ENCODE results near the gene CA9.

CA9 gene

GRCh38 chr9:35706951-35707350 lies 33.2 kb downstream of the CA9 start:
- Histone ChIP-seq H3K4me1 (ENCODE audit: insufficient read depth, low read length, poor library complexity, severe bottlenecking) (no peaks in the 10 kb centered on the region), H3K79me2 (ENCODE audit: insufficient read depth, low read length) (no peaks in the 10 kb centered on the region), H3K9ac (ENCODE audit: low read depth, low read length, poor library complexity, severe bottlenecking) (no peak overlapping the region), H3K9me3 (ENCODE audit: insufficient read depth, low read depth, low read length) (no peaks in the 10 kb centered on the region), H2AFZ (ENCODE audit: low read length) (no peak overlapping the region), H4K20me1 (ENCODE audit: insufficient read depth, low read length, poor library complexity, severe bottlenecking) (peaks cover 5% of the 10 kb centered on the region), H3K36me3 (ENCODE audit: insufficient read depth, low read length) (peaks cover 93% of the 10 kb centered on the region), H3K9me2 (replicated peaks; ENCODE audit: low read depth, low read length) (no peaks in the 10 kb centered on the region), H3F3A (ENCODE audit: low read depth) (no peaks in the 10 kb centered on the region), H3K4me2 (ENCODE audit: low read depth, low read length, poor library complexity, severe bottlenecking) (no peak overlapping the region), H3K27me3 (ENCODE audit: insufficient read depth, low read length, poor library complexity, severe bottlenecking) (no peaks in the 10 kb centered on the region), H3K4me3 (ENCODE audit: low read length, poor library complexity, severe bottlenecking) (no peak overlapping the region)
- TF ChIP-seq, protein P1, sequence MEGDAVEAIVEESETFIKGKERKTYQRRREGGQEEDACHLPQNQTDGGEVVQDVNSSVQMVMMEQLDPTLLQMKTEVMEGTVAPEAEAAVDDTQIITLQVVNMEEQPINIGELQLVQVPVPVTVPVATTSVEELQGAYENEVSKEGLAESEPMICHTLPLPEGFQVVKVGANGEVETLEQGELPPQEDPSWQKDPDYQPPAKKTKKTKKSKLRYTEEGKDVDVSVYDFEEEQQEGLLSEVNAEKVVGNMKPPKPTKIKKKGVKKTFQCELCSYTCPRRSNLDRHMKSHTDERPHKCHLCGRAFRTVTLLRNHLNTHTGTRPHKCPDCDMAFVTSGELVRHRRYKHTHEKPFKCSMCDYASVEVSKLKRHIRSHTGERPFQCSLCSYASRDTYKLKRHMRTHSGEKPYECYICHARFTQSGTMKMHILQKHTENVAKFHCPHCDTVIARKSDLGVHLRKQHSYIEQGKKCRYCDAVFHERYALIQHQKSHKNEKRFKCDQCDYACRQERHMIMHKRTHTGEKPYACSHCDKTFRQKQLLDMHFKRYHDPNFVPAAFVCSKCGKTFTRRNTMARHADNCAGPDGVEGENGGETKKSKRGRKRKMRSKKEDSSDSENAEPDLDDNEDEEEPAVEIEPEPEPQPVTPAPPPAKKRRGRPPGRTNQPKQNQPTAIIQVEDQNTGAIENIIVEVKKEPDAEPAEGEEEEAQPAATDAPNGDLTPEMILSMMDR (conservative IDR thresholded peaks at IDR 0.05; ENCODE audit: low read length), result no peak
- TF ChIP-seq EZH2phosphoT487 (IDR thresholded peaks at IDR 0.05; ENCODE audit: borderline replicate concordance), result no peak

GRCh38 chr9:35708146-35708545 lies 34.4 kb downstream of the CA9 start:
- Histone ChIP-seq H3K9me2 (replicated peaks; ENCODE audit: low read depth, low read length) (no peaks in the 10 kb centered on the region), H3K4me1 (ENCODE audit: insufficient read depth, low read length, poor library complexity, severe bottlenecking) (no peaks in the 10 kb centered on the region), H2AFZ (ENCODE audit: low read length) (no peak overlapping the region), H3K4me3 (ENCODE audit: low read length, poor library complexity, severe bottlenecking) (no peak overlapping the region), H3K79me2 (ENCODE audit: insufficient read depth, low read length) (no peaks in the 10 kb centered on the region), H3K36me3 (ENCODE audit: insufficient read depth, low read length) (peaks cover 92% of the 10 kb centered on the region), H3K4me2 (ENCODE audit: low read depth, low read length, poor library complexity, severe bottlenecking) (no peak overlapping the region), H4K20me1 (ENCODE audit: insufficient read depth, low read length, poor library complexity, severe bottlenecking) (peaks cover 5% of the 10 kb centered on the region), H3K9me3 (ENCODE audit: insufficient read depth, low read depth, low read length) (no peaks in the 10 kb centered on the region), H3K9ac (ENCODE audit: low read depth, low read length, poor library complexity, severe bottlenecking) (no peak overlapping the region), H3F3A (ENCODE audit: low read depth) (no peaks in the 10 kb centered on the region), H3K27me3 (ENCODE audit: insufficient read depth, low read length, poor library complexity, severe bottlenecking) (no peaks in the 10 kb centered on the region)
- TF ChIP-seq EZH2phosphoT487 (IDR thresholded peaks at IDR 0.05; ENCODE audit: borderline replicate concordance), result no peak
- TF ChIP-seq, protein P1 (conservative IDR thresholded peaks at IDR 0.05; ENCODE audit: low read length), result no peak

DNA sequence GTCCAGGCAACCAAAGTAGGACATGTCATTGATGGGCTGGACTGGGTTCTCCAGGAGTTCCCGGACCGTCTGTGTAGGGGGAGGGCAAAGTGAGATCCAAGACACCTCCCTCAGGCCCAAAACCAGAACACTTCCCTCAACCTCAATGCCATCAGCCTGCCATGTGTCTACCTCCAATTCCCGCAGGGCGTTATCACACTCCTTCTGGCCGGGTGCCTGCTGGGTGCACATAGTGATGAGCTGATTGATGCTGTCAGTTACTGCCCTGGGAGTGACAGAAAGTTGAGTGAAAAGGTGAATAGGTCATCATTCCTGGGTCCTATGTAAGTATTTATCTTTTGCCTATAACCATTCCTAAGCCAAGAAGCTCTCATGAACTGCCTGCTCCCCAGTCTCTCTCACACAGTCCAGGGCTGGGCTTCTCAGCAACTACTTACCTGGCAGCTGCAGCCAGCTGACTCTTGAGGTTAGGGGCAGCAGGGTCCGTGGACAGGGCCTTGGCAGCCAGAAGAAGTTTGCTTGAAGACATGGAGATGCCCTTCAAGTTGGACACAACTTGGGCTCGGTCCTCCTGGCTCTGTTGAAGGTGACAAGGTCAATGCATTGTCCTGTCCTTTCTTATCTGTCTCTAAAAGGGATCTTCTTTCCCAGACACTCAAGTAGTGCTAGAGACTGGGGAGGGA lies 37.2 kb downstream of the CA9 start:
- Histone ChIP-seq H3K4me2 (ENCODE audit: low read depth, low read length, poor library complexity, severe bottlenecking) (no peak overlapping the region), H3K9me3 (ENCODE audit: insufficient read depth, low read depth, low read length) (no peaks in the 10 kb centered on the region), H3K9me2 (replicated peaks; ENCODE audit: low read depth, low read length) (no peaks in the 10 kb centered on the region), H3F3A (ENCODE audit: low read depth) (no peaks in the 10 kb centered on the region), H3K4me3 (ENCODE audit: low read length, poor library complexity, severe bottlenecking) (no peak overlapping the region), H3K4me1 (ENCODE audit: insufficient read depth, low read length, poor library complexity, severe bottlenecking) (no peaks in the 10 kb centered on the region), H3K36me3 (ENCODE audit: insufficient read depth, low read length) (peaks cover 92% of the 10 kb centered on the region), H3K79me2 (ENCODE audit: insufficient read depth, low read length) (no peaks in the 10 kb centered on the region), H2AFZ (ENCODE audit: low read length) (no peak overlapping the region), H3K9ac (ENCODE audit: low read depth, low read length, poor library complexity, severe bottlenecking) (no peak overlapping the region), H3K27me3 (ENCODE audit: insufficient read depth, low read length, poor library complexity, severe bottlenecking) (no peaks in the 10 kb centered on the region), H4K20me1 (ENCODE audit: insufficient read depth, low read length, poor library complexity, severe bottlenecking) (no peaks in the 10 kb centered on the region)
- no peak for TF ChIP-seq EZH2phosphoT487 (IDR thresholded peaks at IDR 0.05; ENCODE audit: borderline replicate concordance)
- TF ChIP-seq, protein P1 (conservative IDR thresholded peaks at IDR 0.05; ENCODE audit: low read length), result no peak
